Neural cell (in vitro differentiated cells): ENCODE measurements around the gene AHSG. TPM values are rescaled to one million over a fixed set of nuclear protein-coding genes. Genes with fewer than 3 reads are reported as not detected.

ENCODE experiments used
- H2AFZ ChIP-seq: fragments of 200-600, 300-800 bp; sonication (generic), shearing (Covaris generic); 2 replicates; pipeline ENCODE4 v1.6.0; 2014; ENCODE audit warnings: low read depth, mild to moderate bottlenecking, antibody characterized with exemption, low read length, moderate library complexity
- H3F3A ChIP-seq: fragments of 200-600 bp; shearing (Covaris generic); 2 replicates; pipeline ENCODE4 v1.6.1; 2016; ENCODE audit warnings: mild to moderate bottlenecking, moderate library complexity, mixed read lengths, antibody characterized with exemption, low read length; ENCODE audit not compliant: insufficient read depth, poor library complexity, severe bottlenecking
- H3K27ac ChIP-seq: fragments of 200-600, 300-800 bp; sonication (generic), shearing (Covaris generic); 2 replicates; pipeline ENCODE4 v1.5.1; 2014; ENCODE audit warnings: mild to moderate bottlenecking, low read length, moderate library complexity
- H3K27me3 ChIP-seq: fragments of 300-800, 200-600 bp; sonication (generic), shearing (Covaris generic); 2 replicates; pipeline ENCODE4 v1.6.0; 2014; ENCODE audit warnings: mild to moderate bottlenecking, low read depth, low read length, moderate library complexity; ENCODE audit not compliant: insufficient read depth
- H3K36me3 ChIP-seq: fragments of 300-800, 200-600 bp; sonication (generic), shearing (Covaris generic); 2 replicates; pipeline ENCODE4 v1.5.1; 2014; ENCODE audit warnings: mild to moderate bottlenecking, antibody characterized with exemption, low read length, moderate library complexity; ENCODE audit not compliant: insufficient read depth
- H3K4me2 ChIP-seq: fragments of 300-800, 200-600 bp; sonication (generic), shearing (Covaris generic); 2 replicates; pipeline ENCODE4 v1.6.0; 2014; ENCODE audit warnings: mild to moderate bottlenecking, low read length
- H3K4me3 ChIP-seq: fragments of 300-800, 200-600 bp; sonication (generic), shearing (Covaris generic); 2 replicates; pipeline ENCODE4 v1.5.1; 2014; ENCODE audit warnings: mild to moderate bottlenecking, low read length, moderate library complexity
- H3K79me2 ChIP-seq: fragments of 200-600 bp; shearing (Covaris generic); replicated peaks from 2 replicates; pipeline ENCODE4 v1.6.0; 2014; ENCODE audit warnings: mild to moderate bottlenecking, low read length, moderate library complexity; ENCODE audit not compliant: insufficient read depth
- H3K9ac ChIP-seq: fragments of 300-800, 200-600 bp; sonication (generic), shearing (Covaris generic); 2 replicates; pipeline ENCODE4 v1.6.1; 2016; ENCODE audit warnings: mild to moderate bottlenecking, low read length, mixed read lengths
- H3K9me2 ChIP-seq: fragments of 200-600 bp; shearing (Covaris generic); 2 replicates; pipeline ENCODE4 v1.6.1; 2016; ENCODE audit warnings: mild to moderate bottlenecking, low read length, mixed read lengths; ENCODE audit not compliant: insufficient read depth
- H3K9me3 ChIP-seq: fragments of 200-600, 300-800 bp; sonication (generic), shearing (Covaris generic); 2 replicates; pipeline ENCODE4 v1.6.1; 2016; ENCODE audit warnings: mild to moderate bottlenecking, mixed run types, low read length, moderate library complexity, mixed read lengths
- H4K20me1 ChIP-seq: fragments of 200-600 bp; shearing (Covaris generic); 2 replicates; pipeline ENCODE4 v1.6.1; 2016; ENCODE audit warnings: mild to moderate bottlenecking, mixed run types; ENCODE audit not compliant: insufficient read depth
- EP300 ChIP-seq: fragments of 450-650 bp; conservative IDR thresholded peaks from 2 replicates; pipeline ENCODE4 v1.6.1; 2014; ENCODE audit warnings: antibody characterized with exemption, mild to moderate bottlenecking, moderate library complexity; ENCODE audit not compliant: poor library complexity, severe bottlenecking
- EZH2 ChIP-seq: fragments of 200-600, 300-800 bp; shearing (Covaris generic), sonication (generic); IDR thresholded peaks from 2 replicates; pipeline ENCODE4 v1.6.1; 2014; ENCODE audit warnings: antibody characterized with exemption, low read length, borderline replicate concordance, mild to moderate bottlenecking; ENCODE audit not compliant: insufficient read depth, poor library complexity, severe bottlenecking
- MXI1 ChIP-seq: fragments of 450-650 bp; conservative IDR thresholded peaks from 2 replicates; pipeline ENCODE4 v1.6.1; 2014; ENCODE audit warnings: antibody characterized with exemption, mild to moderate bottlenecking; ENCODE audit not compliant: poor library complexity, severe bottlenecking
- POLR2AphosphoS5 ChIP-seq: IDR thresholded peaks from 2 replicates; pipeline ENCODE4 v1.6.1; 2012
- RAD21 ChIP-seq: fragments of 450-650 bp; conservative IDR thresholded peaks from 2 replicates; pipeline ENCODE4 v1.6.1; 2014; ENCODE audit warnings: antibody characterized with exemption, mild to moderate bottlenecking, moderate library complexity
- SMC3 ChIP-seq: fragments of 450-650 bp; conservative IDR thresholded peaks from 2 replicates; pipeline ENCODE4 v1.6.1; 2014; ENCODE audit warnings: antibody characterized with exemption, mild to moderate bottlenecking, moderate library complexity; ENCODE audit not compliant: poor library complexity
- TAF1 ChIP-seq: IDR thresholded peaks from 2 replicates; pipeline ENCODE4 v1.6.1; 2012; ENCODE audit warnings: low read depth
- polyA plus RNA-seq: library from polyadenylated mRNA; depleted of rRNA; stranded (reverse); fragments of >200 nt; gene quantifications from 2 replicates; pipeline ENCODE4 v1.2.3, GENCODE V29; 2014
- TF ChIP-seq, protein P1 (sequence below): fragments of 450-650 bp; IDR thresholded peaks from 2 replicates; pipeline ENCODE4 v1.5.1; 2014; ENCODE audit warnings: antibody characterized with exemption, mild to moderate bottlenecking, moderate library complexity; ENCODE audit not compliant: poor library complexity, severe bottlenecking
- TF ChIP-seq, protein P2 (sequence below): IDR thresholded peaks from 2 replicates; pipeline ENCODE4 v1.6.1; 2012; ENCODE audit warnings: borderline replicate concordance

AHSG gene
- polyA plus RNA-seq, 1 donor from 2014 or later: 0.40 TPM

DNA sequence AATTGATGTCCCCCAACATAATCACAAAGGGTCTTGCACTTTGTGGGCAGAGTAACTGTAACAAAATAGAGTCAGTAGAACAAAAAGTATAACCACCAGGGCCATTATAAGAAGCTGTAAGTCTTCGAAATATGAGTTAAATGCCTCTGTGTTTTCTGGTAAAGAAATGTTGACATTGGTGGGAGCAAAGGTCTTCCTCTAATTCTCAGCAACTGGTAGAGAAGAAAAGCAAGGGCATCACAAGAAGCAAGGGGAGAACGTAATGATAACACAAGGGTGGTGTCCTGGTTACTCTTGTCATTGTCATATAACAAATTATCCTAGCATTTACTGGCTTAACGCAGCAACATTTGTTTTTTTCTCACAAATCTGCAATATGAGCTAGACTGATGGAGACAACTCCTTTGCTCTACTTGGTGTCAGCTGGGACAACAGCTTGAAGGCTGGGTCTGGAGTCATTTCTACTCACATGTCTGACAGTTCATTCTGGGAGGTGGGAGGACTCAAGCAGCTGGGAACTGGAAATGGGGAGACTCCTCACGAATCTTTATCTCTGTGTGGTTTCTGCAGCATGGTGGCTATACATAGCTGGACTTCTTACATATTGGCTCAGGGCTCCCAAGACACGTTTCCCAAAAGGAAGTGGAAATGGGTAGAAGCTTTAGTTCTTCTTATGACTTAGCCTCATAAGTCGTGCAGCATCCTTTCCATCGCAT, 22.1 kb upstream of the AHSG start:
- H3K4me2 ChIP-seq: no peak overlapping the region
- H3K36me3 ChIP-seq: no peaks in the 10 kb centered on the region
- H3K9ac ChIP-seq: no peak overlapping the region
- no peaks in the 10 kb centered on the region for H3K9me2 ChIP-seq
- TF ChIP-seq EZH2 (no peak), MXI1 (no peak), POLR2AphosphoS5 (no peak), EP300 (no peak), SMC3 (no peak), TAF1 (no peak), RAD21 (no peak)
- TF ChIP-seq, protein P1, sequence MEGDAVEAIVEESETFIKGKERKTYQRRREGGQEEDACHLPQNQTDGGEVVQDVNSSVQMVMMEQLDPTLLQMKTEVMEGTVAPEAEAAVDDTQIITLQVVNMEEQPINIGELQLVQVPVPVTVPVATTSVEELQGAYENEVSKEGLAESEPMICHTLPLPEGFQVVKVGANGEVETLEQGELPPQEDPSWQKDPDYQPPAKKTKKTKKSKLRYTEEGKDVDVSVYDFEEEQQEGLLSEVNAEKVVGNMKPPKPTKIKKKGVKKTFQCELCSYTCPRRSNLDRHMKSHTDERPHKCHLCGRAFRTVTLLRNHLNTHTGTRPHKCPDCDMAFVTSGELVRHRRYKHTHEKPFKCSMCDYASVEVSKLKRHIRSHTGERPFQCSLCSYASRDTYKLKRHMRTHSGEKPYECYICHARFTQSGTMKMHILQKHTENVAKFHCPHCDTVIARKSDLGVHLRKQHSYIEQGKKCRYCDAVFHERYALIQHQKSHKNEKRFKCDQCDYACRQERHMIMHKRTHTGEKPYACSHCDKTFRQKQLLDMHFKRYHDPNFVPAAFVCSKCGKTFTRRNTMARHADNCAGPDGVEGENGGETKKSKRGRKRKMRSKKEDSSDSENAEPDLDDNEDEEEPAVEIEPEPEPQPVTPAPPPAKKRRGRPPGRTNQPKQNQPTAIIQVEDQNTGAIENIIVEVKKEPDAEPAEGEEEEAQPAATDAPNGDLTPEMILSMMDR: no peak
- TF ChIP-seq, protein P2, sequence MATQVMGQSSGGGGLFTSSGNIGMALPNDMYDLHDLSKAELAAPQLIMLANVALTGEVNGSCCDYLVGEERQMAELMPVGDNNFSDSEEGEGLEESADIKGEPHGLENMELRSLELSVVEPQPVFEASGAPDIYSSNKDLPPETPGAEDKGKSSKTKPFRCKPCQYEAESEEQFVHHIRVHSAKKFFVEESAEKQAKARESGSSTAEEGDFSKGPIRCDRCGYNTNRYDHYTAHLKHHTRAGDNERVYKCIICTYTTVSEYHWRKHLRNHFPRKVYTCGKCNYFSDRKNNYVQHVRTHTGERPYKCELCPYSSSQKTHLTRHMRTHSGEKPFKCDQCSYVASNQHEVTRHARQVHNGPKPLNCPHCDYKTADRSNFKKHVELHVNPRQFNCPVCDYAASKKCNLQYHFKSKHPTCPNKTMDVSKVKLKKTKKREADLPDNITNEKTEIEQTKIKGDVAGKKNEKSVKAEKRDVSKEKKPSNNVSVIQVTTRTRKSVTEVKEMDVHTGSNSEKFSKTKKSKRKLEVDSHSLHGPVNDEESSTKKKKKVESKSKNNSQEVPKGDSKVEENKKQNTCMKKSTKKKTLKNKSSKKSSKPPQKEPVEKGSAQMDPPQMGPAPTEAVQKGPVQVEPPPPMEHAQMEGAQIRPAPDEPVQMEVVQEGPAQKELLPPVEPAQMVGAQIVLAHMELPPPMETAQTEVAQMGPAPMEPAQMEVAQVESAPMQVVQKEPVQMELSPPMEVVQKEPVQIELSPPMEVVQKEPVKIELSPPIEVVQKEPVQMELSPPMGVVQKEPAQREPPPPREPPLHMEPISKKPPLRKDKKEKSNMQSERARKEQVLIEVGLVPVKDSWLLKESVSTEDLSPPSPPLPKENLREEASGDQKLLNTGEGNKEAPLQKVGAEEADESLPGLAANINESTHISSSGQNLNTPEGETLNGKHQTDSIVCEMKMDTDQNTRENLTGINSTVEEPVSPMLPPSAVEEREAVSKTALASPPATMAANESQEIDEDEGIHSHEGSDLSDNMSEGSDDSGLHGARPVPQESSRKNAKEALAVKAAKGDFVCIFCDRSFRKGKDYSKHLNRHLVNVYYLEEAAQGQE: no peak
- no peak overlapping the region for H3K4me3 ChIP-seq
- no peaks in the 10 kb centered on the region for H3K9me3 ChIP-seq
- no peaks in the 10 kb centered on the region for H3K79me2 ChIP-seq
- H2AFZ ChIP-seq: no peak overlapping the region
- H3K27me3 ChIP-seq: no peaks in the 10 kb centered on the region
- H3K27ac ChIP-seq: no peak overlapping the region
- H3F3A ChIP-seq: no peaks in the 10 kb centered on the region
- H4K20me1 ChIP-seq: no peaks in the 10 kb centered on the region

DNA sequence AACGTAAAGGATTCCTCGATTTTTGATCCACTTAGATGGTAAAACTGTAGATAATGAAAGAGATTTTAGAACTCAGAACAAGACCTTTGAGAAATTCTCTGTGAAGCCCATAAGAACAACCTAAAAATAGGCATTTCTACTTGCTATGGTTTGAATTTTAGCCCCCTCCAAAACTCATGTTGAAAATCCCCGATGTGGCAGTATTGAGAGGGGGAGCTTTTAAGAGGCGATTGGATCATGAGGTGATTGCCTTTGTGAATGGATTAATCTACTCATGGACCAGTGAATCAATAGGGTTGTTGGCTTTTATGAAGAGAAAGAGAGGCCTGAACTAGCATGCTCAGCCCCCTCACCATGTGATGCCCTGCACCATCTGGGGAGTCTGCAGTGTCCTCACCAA, 20.2 kb upstream of the AHSG start:
- Histone ChIP-seq H3K9me2 (no peaks in the 10 kb centered on the region), H2AFZ (no peak overlapping the region), H3K4me3 (no peak overlapping the region), H3K36me3 (no peaks in the 10 kb centered on the region), H3K9me3 (no peaks in the 10 kb centered on the region), H4K20me1 (no peaks in the 10 kb centered on the region), H3K4me2 (no peak overlapping the region), H3K27me3 (no peaks in the 10 kb centered on the region), H3K79me2 (no peaks in the 10 kb centered on the region), H3K27ac (no peak overlapping the region), H3K9ac (no peak overlapping the region), H3F3A (no peaks in the 10 kb centered on the region)
- TF ChIP-seq, protein P2: no peak
- TF ChIP-seq EP300 (no peak), RAD21 (no peak)
